Peyer's patch (tissue), 4 donors: ENCODE measurements around the gene ZNF462. TPM values are rescaled to one million over a fixed set of nuclear protein-coding genes. Genes with fewer than 3 reads are reported as not detected.
A peak's percentile ranks its signal among the peaks of the same experiment; 100 is the strongest.

Source experiments
- DNase-seq, 3 donors: peaks; one replicate each; pipeline ENCODE4 v3.0.0-alpha.2; 2017 to 2019
- H3K27ac ChIP-seq, 4 donors: fragments of 200-600 bp; sonication (generic); one replicate each; pipeline ENCODE4 v1.5.1; 2016 to 2019
- H3K27me3 ChIP-seq, 2 donors: fragments of 200-600 bp; sonication (generic); one replicate each; pipeline ENCODE4 v1.5.1; 2019
- H3K36me3 ChIP-seq, 3 donors: fragments of 200-600 bp; sonication (generic); one replicate each; pipeline ENCODE4 v1.5.1; 2016 to 2019
- H3K4me1 ChIP-seq, 4 donors: fragments of 200-600 bp; sonication (generic); one replicate each; pipeline ENCODE4 v1.5.1; 2016 to 2019
- H3K4me3 ChIP-seq, 4 donors: fragments of 200-600 bp; sonication (generic); 1 replicate in 3 of 4; 2 replicates in 1 of 4; pipeline ENCODE4 v1.5.1; 2016 to 2019; ENCODE audit warnings: mild to moderate bottlenecking in 1 of 4
- H3K9me3 ChIP-seq, 4 donors: fragments of 200-600 bp; sonication (generic); one replicate each; pipeline ENCODE4 v1.5.1; 2016 to 2019; ENCODE audit warnings: mild to moderate bottlenecking in 1 of 4
- CTCF ChIP-seq, 6 experiments: fragments of 450-650 bp in 4 of 6; fragments of 200-600 bp in 2 of 6; sonication (generic) in 1 of 6; IDR thresholded peaks; one replicate each; pipeline ENCODE4 v1.5.1; 2017 to 2019; ENCODE audit warnings: antibody characterized with exemption in 6 of 6, mild to moderate bottlenecking in 3 of 6, moderate library complexity in 1 of 6
- POLR2A ChIP-seq, 2 donors: fragments of 450-650 bp; IDR thresholded peaks; one replicate each; pipeline ENCODE4 v1.5.1; 2017; ENCODE audit warnings: antibody characterized with exemption in 2 of 2, mild to moderate bottlenecking in 2 of 2, moderate library complexity in 2 of 2
- total RNA-seq, 4 donors: library from RNA; depleted of rRNA; stranded (reverse); fragments of >200 nt; gene quantifications; one replicate each; pipeline ENCODE4 v1.1.0, GENCODE V29; 2016

ZNF462 gene
- total RNA-seq, 4 donors from 2014 or later = 16.1 to 39.6 (median 25.5) TPM

- Histone ChIP-seq H3K4me1 (peaks cover 0 to 21% (median 0%) of the 10 kb centered on the region in 4 donors), H3K36me3 (no peaks in the 10 kb centered on the region), H3K27me3 (no peaks in the 10 kb centered on the region), H3K27ac (peak overlapping the region; percentile 62 to 78 (median 71)), H3K9me3 (no peaks in the 10 kb centered on the region), H3K4me3 (peak overlapping the region; percentile 29 to 78 (median 50))
- no peak for DNase-seq
- TF ChIP-seq POLR2A (IDR thresholded peaks at IDR 0.05) = no peak
- TF ChIP-seq CTCF (IDR thresholded peaks at IDR 0.05) = no peak
Measured at GRCh38 chr9:106864373-106865143, 1.6 kb downstream of the ZNF462 start.

DNA sequence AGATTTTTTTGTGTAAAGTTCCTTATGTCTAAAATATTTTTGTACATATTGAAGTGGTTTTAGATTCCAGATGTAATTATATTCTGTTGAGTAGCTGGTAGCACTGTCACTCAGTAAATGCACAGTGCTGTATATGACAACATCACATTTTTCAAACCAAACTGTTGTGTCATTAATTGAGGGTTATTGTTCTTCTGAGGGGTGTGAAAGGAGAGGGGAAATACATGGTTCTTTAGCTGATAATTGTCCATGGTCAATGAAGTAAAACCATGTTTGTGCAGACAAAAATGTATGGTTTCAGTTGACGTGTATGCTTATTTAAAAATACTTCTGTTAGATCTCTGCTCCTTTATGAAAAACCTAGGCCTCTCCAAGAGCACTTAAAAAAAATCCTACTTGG is 3.3 kb downstream of the ZNF462 start:
- Histone ChIP-seq H3K27ac (no peak overlapping the region), H3K36me3 (no peaks in the 10 kb centered on the region), H3K4me3 (no peak overlapping the region), H3K9me3 (no peaks in the 10 kb centered on the region), H3K4me1 (peaks cover 0 to 27% (median 0%) of the 10 kb centered on the region in 4 donors), H3K27me3 (no peaks in the 10 kb centered on the region)
- DNase-seq = no peak
- no peak for TF ChIP-seq POLR2A (IDR thresholded peaks at IDR 0.05)
- no peak for TF ChIP-seq CTCF (IDR thresholded peaks at IDR 0.05)

DNA sequence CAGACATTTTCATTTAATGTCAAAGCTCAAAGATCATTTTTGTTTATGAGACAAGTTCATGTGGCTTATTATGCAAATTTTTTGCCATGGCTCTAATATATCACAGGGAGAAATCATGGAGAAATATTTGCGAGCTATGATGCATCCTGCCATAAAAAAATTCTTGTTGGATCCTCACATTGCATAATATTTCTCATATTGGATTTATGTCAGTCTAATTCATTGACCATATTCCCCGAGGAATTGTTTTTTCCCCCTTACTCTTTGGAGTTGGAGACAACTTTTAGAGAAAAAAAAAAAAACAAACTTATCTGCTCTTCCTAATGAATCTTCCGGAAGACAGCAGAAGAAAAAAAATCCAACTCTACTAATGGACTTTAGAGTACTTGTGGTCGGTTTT is 4.3 kb downstream of the ZNF462 start:
- Histone ChIP-seq H3K9me3 (no peaks in the 10 kb centered on the region), H3K4me1 (peaks cover 0 to 27% (median 0%) of the 10 kb centered on the region in 4 donors), H3K36me3 (no peaks in the 10 kb centered on the region), H3K27me3 (no peaks in the 10 kb centered on the region), H3K27ac (no peak overlapping the region), H3K4me3 (no peak overlapping the region)
- TF ChIP-seq CTCF (IDR thresholded peaks at IDR 0.05) (no peak), POLR2A (IDR thresholded peaks at IDR 0.05) (no peak)
- no peak for DNase-seq

- Histone ChIP-seq H3K27me3 (no peaks in the 10 kb centered on the region), H3K27ac (peak overlapping the region in 2 of 4 donors; percentile 44 to 47), H3K4me3 (no peak overlapping the region), H3K9me3 (no peaks in the 10 kb centered on the region), H3K4me1 (peaks cover 0 to 27% (median 0%) of the 10 kb centered on the region in 4 donors), H3K36me3 (no peaks in the 10 kb centered on the region)
- DNase-seq = no peak
- no peak for TF ChIP-seq POLR2A (IDR thresholded peaks at IDR 0.05)
- TF ChIP-seq CTCF (IDR thresholded peaks at IDR 0.05) = no peak
Measured at GRCh38 chr9:106868087-106868486, 5.1 kb downstream of the ZNF462 start.

- Histone ChIP-seq H3K27ac (peak overlapping the region in 2 of 4 donors; percentile 44 to 47), H3K9me3 (no peaks in the 10 kb centered on the region), H3K4me3 (no peak overlapping the region), H3K36me3 (no peaks in the 10 kb centered on the region), H3K27me3 (no peaks in the 10 kb centered on the region), H3K4me1 (peaks cover 0 to 27% (median 0%) of the 10 kb centered on the region in 4 donors)
- DNase-seq = peak in 1 of 3 donors; percentile 50
- no peak for TF ChIP-seq POLR2A (IDR thresholded peaks at IDR 0.05)
- TF ChIP-seq CTCF (IDR thresholded peaks at IDR 0.05) = no peak
Measured at GRCh38 chr9:106868565-106868964, 5.6 kb downstream of the ZNF462 start.
